ENCODE results near the gene FAM53B. TPM values are rescaled to one million over a fixed set of nuclear protein-coding genes. Genes with fewer than 3 reads are reported as not detected.
A peak's percentile ranks its signal among the peaks of the same experiment; 100 is the strongest.

FAM53B gene
- polyA plus RNA-seq, 3 donors = 7.1 to 12.8 (median 9.8) TPM

GRCh38 chr10:124648738-124649137, 95.4 kb downstream of the FAM53B start:
- peak overlapping the region; percentile 40 for H3K27ac ChIP-seq (ENCODE audit: low read depth, low read length)
- WGBS, 3 donors = 30 to 76% (median 34%) methylated on average over 9 of the region's 9 CpGs

GRCh38 chr10:124648131-124648475, 96.1 kb downstream of the FAM53B start:
- peak overlapping the region; percentile 79 for H3K27ac ChIP-seq (ENCODE audit: low read depth, low read length)
- WGBS, 3 donors = 37 to 78% (median 43%) methylated on average over 6 to 7 of the region's 7 CpGs

- peak overlapping the region; percentile 55 for H3K27ac ChIP-seq (ENCODE audit: low read depth, low read length)
- WGBS, 3 donors = 49 to 77% (median 52%) methylated on average over 9 of the region's 9 CpGs
These were observed 96.6 kb downstream of the FAM53B start for GRCh38 chr10:124647421-124648130.

- 59 to 82% (median 65%) methylated on average over 19 of the region's 19 CpGs for WGBS, 3 donors
- H3K27ac ChIP-seq (ENCODE audit: low read depth, low read length) = peak overlapping the region; percentile 14
These were observed 97.5 kb downstream of the FAM53B start for GRCh38 chr10:124646483-124647352.

GRCh38 chr10:124645467-124646095, 98.6 kb downstream of the FAM53B start:
- no peak overlapping the region for H3K27ac ChIP-seq (ENCODE audit: low read depth, low read length)
- 86 to 93% (median 88%) methylated on average over 13 of the region's 13 CpGs for WGBS, 3 donors

GRCh38 chr10:124644771-124645415, 99.3 kb downstream of the FAM53B start:
- 95 to 100% (median 99%) methylated on average over 10 of the region's 10 CpGs for WGBS, 3 donors

GRCh38 chr10:124644236-124644635, 99.9 kb downstream of the FAM53B start:
- WGBS, 3 donors = 63 to 88% (median 88%) methylated on average over 4 of the region's 4 CpGs
- H3K27ac ChIP-seq (ENCODE audit: low read depth, low read length) = no peak overlapping the region

More at GRCh38 chr10:124644771-124645415, 99.3 kb downstream of the FAM53B start:
- no peak overlapping the region for H3K27ac ChIP-seq (ENCODE audit: low read depth, low read length)

GRCh38 chr10:124643330-124644009, 100.7 kb downstream of the FAM53B start:
- H3K27ac ChIP-seq (ENCODE audit: low read depth, low read length) = no peak overlapping the region
- WGBS, 3 donors = 95 to 97% (median 95%) methylated on average over 30 of the region's 30 CpGs

- WGBS, 3 donors = 85 to 92% (median 89%) methylated on average over 20 of the region's 20 CpGs
These were observed 102.0 kb downstream of the FAM53B start for GRCh38 chr10:124642088-124642710.

GRCh38 chr10:124641282-124642087, 102.7 kb downstream of the FAM53B start:
- WGBS, 3 donors = 59 to 77% (median 60%) methylated on average over 15 of the region's 15 CpGs
- H3K27ac ChIP-seq (ENCODE audit: low read depth, low read length) = no peak overlapping the region

More at GRCh38 chr10:124642088-124642710, 102.0 kb downstream of the FAM53B start:
- no peak overlapping the region for H3K27ac ChIP-seq (ENCODE audit: low read depth, low read length)

- WGBS, 3 donors = 23 to 71% (median 34%) methylated on average over 20 of the region's 20 CpGs
- no peak overlapping the region for H3K27ac ChIP-seq (ENCODE audit: low read depth, low read length)
These were observed 103.5 kb downstream of the FAM53B start for GRCh38 chr10:124640538-124641231.

GRCh38 chr10:124640056-124640455, 104.1 kb downstream of the FAM53B start:
- no peak overlapping the region for H3K27ac ChIP-seq (ENCODE audit: low read depth, low read length)
- WGBS, 3 donors = 89 to 95% (median 94%) methylated on average over 7 of the region's 7 CpGs

- no peak overlapping the region for H3K27ac ChIP-seq (ENCODE audit: low read depth, low read length)
- 95 to 97% (median 96%) methylated on average over 6 of the region's 6 CpGs for WGBS, 3 donors
These were observed 104.5 kb downstream of the FAM53B start for GRCh38 chr10:124639646-124640045.

GRCh38 chr10:124639206-124639605, 105.0 kb downstream of the FAM53B start:
- 86 to 95% (median 94%) methylated on average over 6 of the region's 6 CpGs for WGBS, 3 donors
- no peak overlapping the region for H3K27ac ChIP-seq (ENCODE audit: low read depth, low read length)

- no peak overlapping the region for H3K27ac ChIP-seq (ENCODE audit: low read depth, low read length)
- 93 to 97% (median 96%) methylated on average over 8 of the region's 8 CpGs for WGBS, 3 donors
These were observed 106.4 kb downstream of the FAM53B start for GRCh38 chr10:124637746-124638145.

GRCh38 chr10:124637091-124637700, 107.0 kb downstream of the FAM53B start:
- no peak overlapping the region for H3K27ac ChIP-seq (ENCODE audit: low read depth, low read length)
- WGBS, 3 donors = 93 to 97% (median 95%) methylated on average over 14 of the region's 14 CpGs

Measured in adipose tissue (tissue), 3 donors.